Peyer's patch (tissue), 4 donors: ENCODE data around the gene DDX50.

Experiments
- POLR2A ChIP-seq, 2 donors: fragments of 450-650 bp; IDR thresholded peaks; one replicate each; pipeline ENCODE4 v1.5.1; 2017; ENCODE audit warnings: antibody characterized with exemption in 2 of 2, mild to moderate bottlenecking in 2 of 2, moderate library complexity in 2 of 2
- TF ChIP-seq, protein P1 (sequence below), 6 experiments: fragments of 450-650 bp in 4 of 6; fragments of 200-600 bp in 2 of 6; sonication (generic) in 1 of 6; IDR thresholded peaks; one replicate each; pipeline ENCODE4 v1.5.1; 2017 to 2019; ENCODE audit warnings: antibody characterized with exemption in 6 of 6, mild to moderate bottlenecking in 3 of 6, moderate library complexity in 1 of 6

GRCh38 chr10:68959695-68960527, 58.8 kb downstream of the DDX50 start:
- TF ChIP-seq, protein P1, sequence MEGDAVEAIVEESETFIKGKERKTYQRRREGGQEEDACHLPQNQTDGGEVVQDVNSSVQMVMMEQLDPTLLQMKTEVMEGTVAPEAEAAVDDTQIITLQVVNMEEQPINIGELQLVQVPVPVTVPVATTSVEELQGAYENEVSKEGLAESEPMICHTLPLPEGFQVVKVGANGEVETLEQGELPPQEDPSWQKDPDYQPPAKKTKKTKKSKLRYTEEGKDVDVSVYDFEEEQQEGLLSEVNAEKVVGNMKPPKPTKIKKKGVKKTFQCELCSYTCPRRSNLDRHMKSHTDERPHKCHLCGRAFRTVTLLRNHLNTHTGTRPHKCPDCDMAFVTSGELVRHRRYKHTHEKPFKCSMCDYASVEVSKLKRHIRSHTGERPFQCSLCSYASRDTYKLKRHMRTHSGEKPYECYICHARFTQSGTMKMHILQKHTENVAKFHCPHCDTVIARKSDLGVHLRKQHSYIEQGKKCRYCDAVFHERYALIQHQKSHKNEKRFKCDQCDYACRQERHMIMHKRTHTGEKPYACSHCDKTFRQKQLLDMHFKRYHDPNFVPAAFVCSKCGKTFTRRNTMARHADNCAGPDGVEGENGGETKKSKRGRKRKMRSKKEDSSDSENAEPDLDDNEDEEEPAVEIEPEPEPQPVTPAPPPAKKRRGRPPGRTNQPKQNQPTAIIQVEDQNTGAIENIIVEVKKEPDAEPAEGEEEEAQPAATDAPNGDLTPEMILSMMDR (IDR thresholded peaks at IDR 0.05), result no peak
- TF ChIP-seq POLR2A (IDR thresholded peaks at IDR 0.05), result no peak
